Panc1 (cell line): ENCODE measurements around the gene TMEM109. TPM values are rescaled to one million over a fixed set of nuclear protein-coding genes. Genes with fewer than 3 reads are reported as not detected.

Experiments
- ATAC-seq: fragments of 200-7000 bp; cut with Tn5 transposase; 2 replicates; pipeline ENCODE4 v1.9.1; 2020; ENCODE audit warnings: mild to moderate bottlenecking, moderate library complexity
- BruUV-seq: library from RNA; stranded (reverse); fragments of 400-500 nt; replicated peaks from 2 replicates; lab custom pipeline; 2021; lab: Mats Ljungman, UMichigan
- CTCF ChIA-PET: fragments of 300-600 bp; sonication (Branson Sonifier 250); formaldehyde crosslinking; loops from one replicate; lab custom pipeline; 2022; ENCODE audit warnings: antibody characterized with exemption; lab: Charles Lee
- POLR2A ChIA-PET: fragments of 300-600 bp; sonication (Branson Sonifier 250); formaldehyde crosslinking; loops from one replicate; lab custom pipeline; 2022; ENCODE audit warnings: antibody characterized with exemption; lab: Charles Lee
- DNase-seq: peaks from one replicate; pipeline ENCODE4 v3.0.0-alpha.2; 2010; ENCODE audit warnings: low read depth, low spot score
- H3K27ac ChIP-seq: 2 replicates; pipeline ENCODE4 v1.5.1; 2011; ENCODE audit warnings: mild to moderate bottlenecking, low read length, inconsistent platforms
- H3K27me3 ChIP-seq: fragments of 200-500 bp; sonication (Bioruptor generic); 2 replicates; pipeline ENCODE4 v1.6.0; 2014; ENCODE audit warnings: low read length, inconsistent platforms; ENCODE audit not compliant: control insufficient read depth, insufficient read depth
- H3K36me3 ChIP-seq: fragments of 200-500 bp; sonication (Bioruptor generic); 2 replicates; pipeline ENCODE4 v1.5.1; 2014; ENCODE audit warnings: inconsistent platforms, mild to moderate bottlenecking, low read length, moderate library complexity; ENCODE audit not compliant: control insufficient read depth, insufficient read depth
- H3K4me1 ChIP-seq: 2 replicates; pipeline ENCODE4 v1.5.1; 2011; ENCODE audit warnings: inconsistent platforms, mild to moderate bottlenecking, low read length, moderate library complexity; ENCODE audit not compliant: control insufficient read depth, insufficient read depth
- H3K4me3 ChIP-seq, 2 experiments: 2 replicates each; pipeline ENCODE4 v1.5.1; 2011 to 2012; ENCODE audit warnings: low read depth in 2 of 2, low read length in 2 of 2, mild to moderate bottlenecking in 2 of 2, inconsistent platforms in 1 of 2, moderate library complexity in 1 of 2
- H3K9me3 ChIP-seq: fragments of 200-500 bp; sonication (Bioruptor generic); 2 replicates; pipeline ENCODE4 v1.5.1; 2014; ENCODE audit warnings: low read depth, mild to moderate bottlenecking, inconsistent platforms, low read length, moderate library complexity; ENCODE audit not compliant: control insufficient read depth, insufficient read depth
- POLR2AphosphoS5 ChIP-seq: IDR thresholded peaks from 2 replicates; pipeline ENCODE4 v1.6.1; 2012; ENCODE audit warnings: mild to moderate bottlenecking, low read depth, low read length, moderate library complexity
- SIN3A ChIP-seq: IDR thresholded peaks from 2 replicates; pipeline ENCODE4 v1.6.1; 2012; ENCODE audit warnings: low read depth, mild to moderate bottlenecking, low read length, moderate library complexity, borderline replicate concordance; ENCODE audit not compliant: insufficient read depth
- TCF7L2 ChIP-seq: IDR thresholded peaks from 2 replicates; pipeline ENCODE4 v1.6.1; 2011; ENCODE audit warnings: mild to moderate bottlenecking, low read depth, low read length, inconsistent platforms
- in situ Hi-C: cut with HindIII; loops from 2 replicates; pipeline ENCODE4 v1.10.0; 2016; ENCODE audit warnings: low sequenced_read_pairs, low pct_unique_long_range_greater_than_20kb
- intact Hi-C: fragments of 100-400 bp; cut with micrococcal nuclease; formaldehyde crosslinking; loops from one replicate; pipeline ENCODE4 v1.10.0; 2022; ENCODE audit not compliant: unreplicated experiment
- total RNA-seq: library from RNA; stranded (reverse); gene quantifications from one replicate; pipeline ENCODE4 v1.2.1, GENCODE V29; 2021; ENCODE audit not compliant: unreplicated experiment
- TF ChIP-seq, protein P1 (sequence below), 2 experiments: IDR thresholded peaks; 2 replicates each; pipeline ENCODE4 v1.6.1; 2011 to 2012; ENCODE audit warnings: low read depth in 2 of 2, control low read depth in 1 of 2, low read length in 1 of 2, mild to moderate bottlenecking in 1 of 2, moderate library complexity in 1 of 2; ENCODE audit not compliant: insufficient read depth in 1 of 2
- TF ChIP-seq, protein P2 (sequence below): fragments of 450-650 bp; IDR thresholded peaks from 2 replicates; pipeline ENCODE4 v1.5.1; 2017; ENCODE audit warnings: mild to moderate bottlenecking

The TMEM109 gene
- total RNA-seq, 1 experiment from 2014 or later: 91.8 TPM

GRCh38 chr11:60948250-60948649, 34.3 kb downstream of the TMEM109 start:
- H3K9me3 ChIP-seq: no peaks in the 10 kb centered on the region
- no peaks in the 10 kb centered on the region for H3K36me3 ChIP-seq
- DNase-seq (no peak), ATAC-seq (no peak)
- ChIA-PET CTCF (interaction anchor here (1.0 kb wide), 1 partner anchor 444 kb away, joined by 3 read pairs; the partner anchor contains the start of gene TMEM216), POLR2A (no interaction called here)
- intact Hi-C loops (no loop called here), in situ Hi-C loops (no loop called here)
- TF ChIP-seq, protein P1, sequence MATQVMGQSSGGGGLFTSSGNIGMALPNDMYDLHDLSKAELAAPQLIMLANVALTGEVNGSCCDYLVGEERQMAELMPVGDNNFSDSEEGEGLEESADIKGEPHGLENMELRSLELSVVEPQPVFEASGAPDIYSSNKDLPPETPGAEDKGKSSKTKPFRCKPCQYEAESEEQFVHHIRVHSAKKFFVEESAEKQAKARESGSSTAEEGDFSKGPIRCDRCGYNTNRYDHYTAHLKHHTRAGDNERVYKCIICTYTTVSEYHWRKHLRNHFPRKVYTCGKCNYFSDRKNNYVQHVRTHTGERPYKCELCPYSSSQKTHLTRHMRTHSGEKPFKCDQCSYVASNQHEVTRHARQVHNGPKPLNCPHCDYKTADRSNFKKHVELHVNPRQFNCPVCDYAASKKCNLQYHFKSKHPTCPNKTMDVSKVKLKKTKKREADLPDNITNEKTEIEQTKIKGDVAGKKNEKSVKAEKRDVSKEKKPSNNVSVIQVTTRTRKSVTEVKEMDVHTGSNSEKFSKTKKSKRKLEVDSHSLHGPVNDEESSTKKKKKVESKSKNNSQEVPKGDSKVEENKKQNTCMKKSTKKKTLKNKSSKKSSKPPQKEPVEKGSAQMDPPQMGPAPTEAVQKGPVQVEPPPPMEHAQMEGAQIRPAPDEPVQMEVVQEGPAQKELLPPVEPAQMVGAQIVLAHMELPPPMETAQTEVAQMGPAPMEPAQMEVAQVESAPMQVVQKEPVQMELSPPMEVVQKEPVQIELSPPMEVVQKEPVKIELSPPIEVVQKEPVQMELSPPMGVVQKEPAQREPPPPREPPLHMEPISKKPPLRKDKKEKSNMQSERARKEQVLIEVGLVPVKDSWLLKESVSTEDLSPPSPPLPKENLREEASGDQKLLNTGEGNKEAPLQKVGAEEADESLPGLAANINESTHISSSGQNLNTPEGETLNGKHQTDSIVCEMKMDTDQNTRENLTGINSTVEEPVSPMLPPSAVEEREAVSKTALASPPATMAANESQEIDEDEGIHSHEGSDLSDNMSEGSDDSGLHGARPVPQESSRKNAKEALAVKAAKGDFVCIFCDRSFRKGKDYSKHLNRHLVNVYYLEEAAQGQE (IDR thresholded peaks at IDR 0.05; ENCODE audit: insufficient read depth in 1 of 2, low read depth in 2 of 2, low read length in 1 of 2): no peak
- TF ChIP-seq, protein P2, sequence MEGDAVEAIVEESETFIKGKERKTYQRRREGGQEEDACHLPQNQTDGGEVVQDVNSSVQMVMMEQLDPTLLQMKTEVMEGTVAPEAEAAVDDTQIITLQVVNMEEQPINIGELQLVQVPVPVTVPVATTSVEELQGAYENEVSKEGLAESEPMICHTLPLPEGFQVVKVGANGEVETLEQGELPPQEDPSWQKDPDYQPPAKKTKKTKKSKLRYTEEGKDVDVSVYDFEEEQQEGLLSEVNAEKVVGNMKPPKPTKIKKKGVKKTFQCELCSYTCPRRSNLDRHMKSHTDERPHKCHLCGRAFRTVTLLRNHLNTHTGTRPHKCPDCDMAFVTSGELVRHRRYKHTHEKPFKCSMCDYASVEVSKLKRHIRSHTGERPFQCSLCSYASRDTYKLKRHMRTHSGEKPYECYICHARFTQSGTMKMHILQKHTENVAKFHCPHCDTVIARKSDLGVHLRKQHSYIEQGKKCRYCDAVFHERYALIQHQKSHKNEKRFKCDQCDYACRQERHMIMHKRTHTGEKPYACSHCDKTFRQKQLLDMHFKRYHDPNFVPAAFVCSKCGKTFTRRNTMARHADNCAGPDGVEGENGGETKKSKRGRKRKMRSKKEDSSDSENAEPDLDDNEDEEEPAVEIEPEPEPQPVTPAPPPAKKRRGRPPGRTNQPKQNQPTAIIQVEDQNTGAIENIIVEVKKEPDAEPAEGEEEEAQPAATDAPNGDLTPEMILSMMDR: no peak
- no peak for TF ChIP-seq POLR2AphosphoS5
- no peak for TF ChIP-seq SIN3A
- TF ChIP-seq TCF7L2: no peak
- no peaks in the 10 kb centered on the region for H3K4me1 ChIP-seq
- BruUV-seq: no TSS peak
- H3K27ac ChIP-seq: no peak overlapping the region
- H3K27me3 ChIP-seq: no peaks in the 10 kb centered on the region
- H3K4me3 ChIP-seq: no peak overlapping the region

GRCh38 chr11:60950024-60950423, 36.1 kb downstream of the TMEM109 start:
- Histone ChIP-seq H3K27ac (no peak overlapping the region), H3K4me3 (no peak overlapping the region), H3K36me3 (no peaks in the 10 kb centered on the region), H3K27me3 (no peaks in the 10 kb centered on the region), H3K9me3 (no peaks in the 10 kb centered on the region), H3K4me1 (no peaks in the 10 kb centered on the region)
- ATAC-seq: peak; percentile 43
- DNase-seq: no peak
- ChIA-PET POLR2A (no interaction called here), CTCF (no interaction called here)
- TF ChIP-seq TCF7L2: no peak
- no peak for TF ChIP-seq SIN3A
- TF ChIP-seq POLR2AphosphoS5: no peak
- TF ChIP-seq, protein P1 (IDR thresholded peaks at IDR 0.05; ENCODE audit: insufficient read depth in 1 of 2, low read depth in 2 of 2, low read length in 1 of 2): no peak
- TF ChIP-seq, protein P2: no peak
- no TSS peak for BruUV-seq
- in situ Hi-C loops (no loop called here), intact Hi-C loops (no loop called here)
